T-cell (primary cell): Measurements from ENCODE around the gene FCAMR. TPM values are rescaled to one million over a fixed set of nuclear protein-coding genes. Genes with fewer than 3 reads are reported as not detected.

Experiments used
- ATAC-seq, 4 experiments: fragments of 200-7000 bp in 3 of 4; fragments of 150-1000 bp in 1 of 4; cut with Tn5 transposase; replicated peaks in 1 of 4; 1 replicate in 3 of 4; 2 replicates in 1 of 4; pipeline ENCODE4 v1.10.0; 2021; ENCODE audit warnings: moderate library complexity in 3 of 4, mild to moderate bottlenecking in 2 of 4, moderate number of reproducible peaks in 1 of 4
- CTCF ChIA-PET, 2 donors: fragments of 300-600 bp; sonication (Branson Sonifier 250); formaldehyde crosslinking; loops; one replicate each; lab custom pipeline; 2022; ENCODE audit warnings: antibody characterized with exemption in 2 of 2; lab: Charles Lee
- POLR2A ChIA-PET, 2 donors: fragments of 300-600 bp; sonication (Branson Sonifier 250); formaldehyde crosslinking; loops; one replicate each; lab custom pipeline; 2022; ENCODE audit warnings: antibody characterized with exemption in 2 of 2; lab: Charles Lee
- DNase-seq, 35 experiments: peaks; one replicate each; pipeline versions ENCODE4 v3.0.0 to v3.0.0-alpha.2; 2013 to 2023
- H3K27ac ChIP-seq: one replicate; pipeline ENCODE4 v1.5.1; 2013; ENCODE audit warnings: low read length
- H3K27me3 ChIP-seq, 2 experiments: replicated peaks in 1 of 2; 1 replicate in 1 of 2; 2 replicates in 1 of 2; pipeline versions ENCODE4 v1.6.1 to v1.7.0; 2013; ENCODE audit warnings: low read length in 1 of 2, mixed read lengths in 1 of 2; ENCODE audit not compliant: control insufficient read depth in 2 of 2, insufficient read depth in 2 of 2; ENCODE audit errors: extremely low read depth in 1 of 2
- H3K36me3 ChIP-seq, 2 donors: 1 replicate in 1 of 2; 2 replicates in 1 of 2; pipeline versions ENCODE4 v1.6.1 to v1.7.0; 2013; ENCODE audit warnings: low read length in 1 of 2; ENCODE audit not compliant: control insufficient read depth in 2 of 2, insufficient read depth in 1 of 2; ENCODE audit errors: extremely low read depth in 1 of 2
- H3K4me1 ChIP-seq, 2 experiments: 1 replicate in 1 of 2; 2 replicates in 1 of 2; pipeline versions ENCODE4 v1.6.1 to v1.7.0; 2013; ENCODE audit warnings: low read length in 2 of 2, mixed read lengths in 1 of 2; ENCODE audit not compliant: insufficient read depth in 2 of 2, control insufficient read depth in 1 of 2; ENCODE audit errors: extremely low read depth in 1 of 2
- H3K4me3 ChIP-seq, 2 donors: 1 replicate in 1 of 2; 2 replicates in 1 of 2; pipeline versions ENCODE4 v1.5.1 to v1.7.0; 2013; ENCODE audit warnings: mild to moderate bottlenecking in 2 of 2, low read length in 1 of 2, moderate library complexity in 1 of 2; ENCODE audit not compliant: control insufficient read depth in 1 of 2; ENCODE audit errors: extremely low read depth in 1 of 2
- H3K9me3 ChIP-seq: 2 replicates; pipeline ENCODE4 v1.7.0; 2013
- H3K27ac Mint-ChIP-seq, 2 donors: one replicate each; pipeline ENCODE4 v1.8.0; 2020 to 2021; ENCODE audit warnings: mild to moderate bottlenecking in 2 of 2, mixed read lengths in 2 of 2
- H3K27me3 Mint-ChIP-seq, 2 donors: one replicate each; pipeline ENCODE4 v1.8.0; 2021 to 2022; ENCODE audit warnings: mixed read lengths in 2 of 2
- H3K36me3 Mint-ChIP-seq: one replicate; pipeline ENCODE4 v1.8.0; 2021; ENCODE audit warnings: mixed read lengths
- H3K4me1 Mint-ChIP-seq, 3 donors: one replicate each; pipeline ENCODE4 v1.8.0; 2020 to 2022; ENCODE audit warnings: mixed read lengths in 3 of 3, mild to moderate bottlenecking in 1 of 3
- H3K4me3 Mint-ChIP-seq, 3 donors: one replicate each; pipeline ENCODE4 v1.8.0; 2020 to 2022; ENCODE audit warnings: mild to moderate bottlenecking in 3 of 3, mixed read lengths in 3 of 3, moderate library complexity in 3 of 3
- H3K9me3 Mint-ChIP-seq, 3 donors: one replicate each; pipeline ENCODE4 v1.8.0; 2020 to 2022; ENCODE audit warnings: mixed read lengths in 3 of 3
- WGBS: methylation state at CpG from one replicate; pipeline ENCODE4 v1.1.5; 2013; ENCODE audit warnings: missing lambda C conversion rate; ENCODE audit not compliant: insufficient coverage; 5-methylcytosine and 5-hydroxymethylcytosine counted together
- total RNA-seq, 35 experiments: library from RNA in 6 of 35; stranded (reverse) in 6 of 35; fragments of 120-200 nt in 1 of 35; gene quantifications; one replicate each; pipeline versions ENCODE4 v1.2.1 to v1.2.4 and lab custom pipeline; 2013 to 2026

FCAMR gene
- total RNA-seq, 5 donors from 2014 or later (not counting 1 experiment from before 2014, with no cell fraction given) = not detected

- Histone ChIP-seq H3K4me3 (peak overlapping the region in 1 of 2 donors; percentile 83), H3K27ac (peak overlapping the region; percentile 89), H3K4me1 (peaks cover 55 to 91% of the 10 kb centered on the region in 2 experiments), H3K27me3 (no peaks in the 10 kb centered on the region), H3K36me3 (peaks cover 11 to 70% of the 10 kb centered on the region in 2 donors), H3K9me3 (no peaks in the 10 kb centered on the region)
- WGBS = 85% methylated on average over 12 of the region's 15 CpGs
- DNase-seq = no peak
- Mint-ChIP-seq H3K9me3 (no peaks in the 10 kb centered on the region), H3K4me3 (no peak overlapping the region), H3K4me1 (peaks cover 81 to 97% (median 88%) of the 10 kb centered on the region in 3 donors), H3K36me3 (peaks cover 75% of the 10 kb centered on the region), H3K27me3 (no peaks in the 10 kb centered on the region), H3K27ac (peak overlapping the region in 1 of 2 donors; percentile 95)
- POLR2A ChIA-PET = no interaction called here
- CTCF ChIA-PET = interaction anchor here (0.6 to 4.1 kb wide), 7 partner anchors 17 to 189 kb away, joined by 3 to 20 read pairs (median 5); no protein-coding TSS in a partner anchor
- no peak for ATAC-seq
Observed at GRCh38 chr1:206915030-206915735, 55.1 kb downstream of the FCAMR start.

- no peaks in the 10 kb centered on the region for H3K27me3 ChIP-seq
- no peaks in the 10 kb centered on the region for H3K9me3 Mint-ChIP-seq
- H3K4me1 ChIP-seq = peaks cover 59 to 93% of the 10 kb centered on the region in 2 experiments
- POLR2A ChIA-PET = no interaction called here
- H3K4me3 Mint-ChIP-seq = no peak overlapping the region
- H3K36me3 ChIP-seq = peaks cover 15 to 77% of the 10 kb centered on the region in 2 donors
- no peak for DNase-seq
- H3K4me1 Mint-ChIP-seq = peaks cover 87 to 93% (median 90%) of the 10 kb centered on the region in 3 donors
- no peak for ATAC-seq
- H3K27ac ChIP-seq = peak overlapping the region; percentile 45
- peaks cover 71% of the 10 kb centered on the region for H3K36me3 Mint-ChIP-seq
- H3K27ac Mint-ChIP-seq = peak overlapping the region in 1 of 2 donors; percentile 95
- H3K4me3 ChIP-seq = no peak overlapping the region
- no peaks in the 10 kb centered on the region for H3K9me3 ChIP-seq
- WGBS = 84% methylated on average over 6 of the region's 12 CpGs
- H3K27me3 Mint-ChIP-seq = no peaks in the 10 kb centered on the region
- CTCF ChIA-PET = interaction anchor here (0.5 to 4.1 kb wide), 9 partner anchors 8 to 187 kb away, joined by 3 to 52 read pairs (median 16); partner anchors contain the start of gene FCMR (in 1 of the 2)
Observed at GRCh38 chr1:206913766-206914537, 56.3 kb downstream of the FCAMR start.

DNA sequence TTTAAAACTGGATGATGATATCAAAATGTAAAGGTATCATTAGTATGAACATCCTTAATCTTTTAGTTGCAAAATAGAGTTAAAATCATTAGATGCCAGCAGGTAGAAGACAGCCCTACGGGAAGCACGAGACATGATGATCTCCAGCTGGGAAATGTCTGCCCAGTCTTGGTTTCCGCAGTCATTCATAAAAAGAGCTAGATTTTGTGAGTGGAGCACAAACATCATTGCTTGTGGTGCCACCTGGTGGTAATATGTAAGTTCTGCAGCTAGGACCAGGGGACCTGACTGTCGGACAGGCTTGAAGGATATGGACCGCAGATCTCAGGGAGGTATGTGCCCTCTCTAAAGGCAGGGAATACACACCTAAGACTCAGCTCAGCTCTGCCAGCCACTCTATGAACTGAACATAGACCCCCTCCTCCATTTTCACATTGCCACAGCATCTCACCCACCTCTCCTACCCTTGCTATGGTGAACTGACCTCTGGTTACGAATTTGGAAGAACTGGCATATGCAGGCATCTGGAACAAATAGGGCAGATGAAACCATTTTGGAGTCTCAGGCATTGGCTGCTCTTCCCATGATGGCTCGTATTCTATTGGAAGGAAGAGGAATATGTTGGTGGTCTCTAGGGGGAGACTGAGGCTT lies 57.7 kb downstream of the FCAMR start:
- POLR2A ChIA-PET = interaction anchor here (1.0 to 1.2 kb wide), 3 partner anchors 9 to 178 kb away, joined by 3 to 6 read pairs (median 5); partner anchors contain the start of gene FCMR (in 2 of the 2)
- H3K36me3 Mint-ChIP-seq = peaks cover 71% of the 10 kb centered on the region
- Histone ChIP-seq H3K9me3 (no peaks in the 10 kb centered on the region), H3K27ac (peak overlapping the region; percentile 29), H3K4me1 (peaks cover 71 to 93% of the 10 kb centered on the region in 2 experiments), H3K4me3 (no peak overlapping the region), H3K27me3 (no peaks in the 10 kb centered on the region), H3K36me3 (peaks cover 21 to 88% of the 10 kb centered on the region in 2 donors)
- H3K4me1 Mint-ChIP-seq = peaks cover 93 to 94% (median 93%) of the 10 kb centered on the region in 3 donors
- H3K9me3 Mint-ChIP-seq = no peaks in the 10 kb centered on the region
- CTCF ChIA-PET = interaction anchor here (0.7 to 4.1 kb wide), 54 partner anchors 9 to 433 kb away, joined by 3 to 81 read pairs (median 4); partner anchors contain the start of genes FCMR (in 2 of the 2), IL20 (in 2 of the 2), DYRK3 (in 1 of the 2) and IL19 (in 1 of the 2)
- H3K27ac Mint-ChIP-seq = peak overlapping the region in 1 of 2 donors; percentile 95
- peak in 33 of 35 experiments; percentile 21 to 86 (median 50) for DNase-seq
- peak overlapping the region in 1 of 3 donors; percentile 48 for H3K4me3 Mint-ChIP-seq
- no peaks in the 10 kb centered on the region for H3K27me3 Mint-ChIP-seq
- ATAC-seq = peak; percentile 31 to 35 (median 34)
- WGBS = 19% methylated on average over 6 of the region's 7 CpGs

DNA sequence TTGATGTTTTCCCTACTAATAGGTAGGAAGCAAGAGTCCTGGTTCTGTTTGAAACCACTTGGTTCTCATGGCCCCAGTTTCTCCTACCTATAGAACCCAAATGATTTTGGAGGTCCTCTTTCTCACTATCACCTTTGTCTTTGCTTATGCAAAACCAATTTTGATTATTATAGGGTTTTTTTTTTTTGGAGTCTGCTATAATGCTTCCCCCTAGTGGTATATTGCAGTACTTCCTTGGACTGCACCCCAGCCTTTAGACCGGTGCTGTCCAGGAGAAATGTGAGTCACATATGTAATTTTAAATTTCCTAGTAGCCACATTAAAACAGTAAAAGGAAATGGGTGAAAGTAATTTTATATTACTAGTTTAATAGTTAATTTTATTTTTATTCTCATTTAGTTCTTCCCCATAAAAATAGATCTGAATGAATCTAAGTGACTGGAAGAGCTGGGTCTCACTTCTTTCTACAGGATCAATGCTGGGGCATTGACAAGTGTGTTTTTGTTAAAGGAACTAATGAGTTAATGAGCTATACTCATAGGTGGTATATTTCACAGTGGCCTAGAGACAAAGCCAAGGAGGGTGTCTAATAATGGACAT lies 59.1 kb downstream of the FCAMR start:
- Mint-ChIP-seq H3K36me3 (peaks cover 64% of the 10 kb centered on the region), H3K4me3 (peak overlapping the region in 2 of 3 donors; percentile 41 to 59), H3K27me3 (no peaks in the 10 kb centered on the region), H3K27ac (peak overlapping the region; percentile 50 to 77), H3K9me3 (no peaks in the 10 kb centered on the region), H3K4me1 (peaks cover 87 to 93% (median 92%) of the 10 kb centered on the region in 3 donors)
- Histone ChIP-seq H3K27me3 (no peaks in the 10 kb centered on the region), H3K4me1 (peaks cover 71 to 92% of the 10 kb centered on the region in 2 experiments), H3K4me3 (no peak overlapping the region), H3K9me3 (no peaks in the 10 kb centered on the region), H3K27ac (no peak overlapping the region), H3K36me3 (peaks cover 17 to 85% of the 10 kb centered on the region in 2 donors)
- WGBS = no CpG with 5 or more reads among the region's 1 CpG
- CTCF ChIA-PET = interaction anchor here (0.6 to 4.1 kb wide), 29 partner anchors 9 to 247 kb away, joined by 3 to 81 read pairs (median 12); partner anchors contain the start of genes FCMR (in 2 of the 2) and IL20 (in 2 of the 2)
- peak in 4 of 35 experiments; percentile 24 to 76 (median 34) for DNase-seq
- POLR2A ChIA-PET = interaction anchor here (0.6 to 1.0 kb wide), 2 partner anchors 10 to 119 kb away, joined by 4 to 6 read pairs; partner anchors contain the start of gene FCMR (in 1 of the 2)
- ATAC-seq = peak in 1 of 4 experiments; percentile 21

- POLR2A ChIA-PET = interaction anchor here (0.5 to 1.2 kb wide), 3 partner anchors 12 to 88 kb away, joined by 3 to 5 read pairs (median 3); partner anchors contain the start of gene FCMR (in 1 of the 2)
- CTCF ChIA-PET = interaction anchor here (0.6 to 2.1 kb wide), 7 partner anchors 9 to 177 kb away, joined by 3 to 13 read pairs (median 6); partner anchors contain the start of gene FCMR (in 1 of the 2)
- 57% methylated on average over 10 of the region's 14 CpGs for WGBS
- H3K9me3 Mint-ChIP-seq = no peaks in the 10 kb centered on the region
- peak overlapping the region; percentile 50 to 65 for H3K27ac Mint-ChIP-seq
- peaks cover 20 to 86% of the 10 kb centered on the region in 2 donors for H3K36me3 ChIP-seq
- H3K9me3 ChIP-seq = no peaks in the 10 kb centered on the region
- peak overlapping the region in 2 of 3 donors; percentile 42 to 59 for H3K4me3 Mint-ChIP-seq
- peaks cover 64% of the 10 kb centered on the region for H3K36me3 Mint-ChIP-seq
- no peak overlapping the region for H3K27ac ChIP-seq
- DNase-seq = no peak
- H3K4me1 ChIP-seq = peaks cover 70 to 89% of the 10 kb centered on the region in 2 experiments
- no peaks in the 10 kb centered on the region for H3K27me3 ChIP-seq
- peaks cover 87 to 93% (median 92%) of the 10 kb centered on the region in 3 donors for H3K4me1 Mint-ChIP-seq
- H3K4me3 ChIP-seq = peak overlapping the region; percentile 25 to 35
- H3K27me3 Mint-ChIP-seq = no peaks in the 10 kb centered on the region
- ATAC-seq = peak in 1 of 4 experiments; percentile 1
Observed at GRCh38 chr1:206909883-206910318, 60.4 kb downstream of the FCAMR start.
